ENCODE data around the gene RBM44. TPM values are rescaled to one million over a fixed set of nuclear protein-coding genes. Genes with fewer than 3 reads are reported as not detected.

RBM44 gene
- total RNA-seq, 1 experiment from 2014 or later, result 0.94 TPM

GRCh38 chr2:237815637-237816036 is 17.1 kb downstream of the RBM44 start:
- peaks cover 17% of the 10 kb centered on the region for H3F3A ChIP-seq (ENCODE audit: insufficient read depth, low read depth)
- no peak overlapping the region for H2AFZ ChIP-seq
- peaks cover 20% of the 10 kb centered on the region for H3K4me1 ChIP-seq (replicated peaks; ENCODE audit: insufficient read depth)
- POLR2A ChIA-PET (ENCODE audit: unreplicated experiment), result no interaction called here
- H3K79me2 ChIP-seq (ENCODE audit: low read depth), result no peaks in the 10 kb centered on the region
- no peak overlapping the region for H3K27ac ChIP-seq
- H3K4me2 ChIP-seq, result no peak overlapping the region
- H3K27me3 ChIP-seq (ENCODE audit: insufficient read depth, low read depth), result no peaks in the 10 kb centered on the region
- H4K20me1 ChIP-seq (ENCODE audit: insufficient read depth), result no peaks in the 10 kb centered on the region
- intact Hi-C loops (cut with micrococcal nuclease; ENCODE audit: unreplicated experiment), result no loop called here
- H3K9me3 ChIP-seq (ENCODE audit: insufficient read depth, low read depth), result no peaks in the 10 kb centered on the region
- no TSS peak for BruUV-seq (replicated peaks)
- no peak for DNase-seq
- TF ChIP-seq CTCF (conservative IDR thresholded peaks at IDR 0.05) (no peak), EZH2 (IDR thresholded peaks at IDR 0.05; ENCODE audit: low read depth) (no peak)
- no peaks in the 10 kb centered on the region; the same call in 1 of the 2 replicates for H3K9me2 ChIP-seq (ENCODE audit: insufficient read depth)
- no peaks in the 10 kb centered on the region for H3K36me3 ChIP-seq (ENCODE audit: low read depth)
- no peak overlapping the region for H3K4me3 ChIP-seq
- CTCF ChIA-PET, result no interaction called here

- no TSS peak for BruUV-seq (replicated peaks)
- H4K20me1 ChIP-seq (ENCODE audit: insufficient read depth), result no peaks in the 10 kb centered on the region
- H3K9me2 ChIP-seq (ENCODE audit: insufficient read depth), result no peaks in the 10 kb centered on the region; the same call in 1 of the 2 replicates
- no peaks in the 10 kb centered on the region for H3K79me2 ChIP-seq (ENCODE audit: low read depth)
- H3F3A ChIP-seq (ENCODE audit: insufficient read depth, low read depth), result peaks cover 17% of the 10 kb centered on the region
- ChIA-PET POLR2A (ENCODE audit: unreplicated experiment) (no interaction called here), CTCF (interaction anchor here (1.4 kb wide), 1 partner anchor 9 kb away, joined by 3 read pairs; no protein-coding TSS in a partner anchor)
- H2AFZ ChIP-seq, result no peak overlapping the region
- intact Hi-C loops (cut with micrococcal nuclease; ENCODE audit: unreplicated experiment), result no loop called here
- no peak overlapping the region for H3K4me3 ChIP-seq
- no peaks in the 10 kb centered on the region for H3K27me3 ChIP-seq (ENCODE audit: insufficient read depth, low read depth)
- TF ChIP-seq CTCF (conservative IDR thresholded peaks at IDR 0.05) (no peak), EZH2 (IDR thresholded peaks at IDR 0.05; ENCODE audit: low read depth) (no peak)
- H3K4me2 ChIP-seq, result no peak overlapping the region
- no peaks in the 10 kb centered on the region for H3K9me3 ChIP-seq (ENCODE audit: insufficient read depth, low read depth)
- no peak for DNase-seq
- no peak overlapping the region for H3K27ac ChIP-seq
- peaks cover 20% of the 10 kb centered on the region for H3K4me1 ChIP-seq (replicated peaks; ENCODE audit: insufficient read depth)
- no peaks in the 10 kb centered on the region for H3K36me3 ChIP-seq (ENCODE audit: low read depth)
These were observed 18.0 kb downstream of the RBM44 start for GRCh38 chr2:237816531-237816930.

GRCh38 chr2:237818066-237818473 is 19.5 kb downstream of the RBM44 start:
- Histone ChIP-seq H4K20me1 (ENCODE audit: insufficient read depth) (no peaks in the 10 kb centered on the region), H3K79me2 (ENCODE audit: low read depth) (no peaks in the 10 kb centered on the region), H3K4me1 (replicated peaks; ENCODE audit: insufficient read depth) (peaks cover 20% of the 10 kb centered on the region), H3F3A (ENCODE audit: insufficient read depth, low read depth) (peaks cover 17% of the 10 kb centered on the region), H3K9me2 (ENCODE audit: insufficient read depth) (no peaks in the 10 kb centered on the region; the same call in 1 of the 2 replicates), H3K4me3 (no peak overlapping the region; the same call in 1 of the 2 replicates), H3K27me3 (ENCODE audit: insufficient read depth, low read depth) (no peaks in the 10 kb centered on the region), H3K4me2 (peak overlapping the region; percentile 46), H3K9me3 (ENCODE audit: insufficient read depth, low read depth) (no peaks in the 10 kb centered on the region), H3K36me3 (ENCODE audit: low read depth) (no peaks in the 10 kb centered on the region), H3K27ac (no peak overlapping the region), H2AFZ (no peak overlapping the region)
- intact Hi-C loops (cut with micrococcal nuclease; ENCODE audit: unreplicated experiment), result no loop called here
- no TSS peak for BruUV-seq (replicated peaks)
- ChIA-PET POLR2A (ENCODE audit: unreplicated experiment) (no interaction called here), CTCF (no interaction called here)
- no peak for TF ChIP-seq EZH2 (IDR thresholded peaks at IDR 0.05; ENCODE audit: low read depth)
- 0 out of 2 replicates have a peak, but pooled peaks have one; percentile 1 for TF ChIP-seq CTCF (conservative IDR thresholded peaks at IDR 0.05)
- DNase-seq, result peak in 1 of 2 experiments; percentile 88

Data from PC-9 (cell line).